Placental pericyte (primary cell): ENCODE measurements around the gene SVBP. TPM values are rescaled to one million over a fixed set of nuclear protein-coding genes. Genes with fewer than 3 reads are reported as not detected.

Experiments
- total RNA-seq: library from RNA; depleted of rRNA; stranded (reverse); fragments of >200 nt; gene quantifications from 2 replicates; pipeline ENCODE4 v1.2.3, GENCODE V29; 2012

SVBP gene
- total RNA-seq, result 10.6 and 11.6 TPM in 2 replicates

GRCh38 chr1:42816585-42817439 is at the start of gene SVBP, which contains the start of gene ERMAP:
Gene SVBP (minus strand): TSS chr1:42817397. CDS start chr1:42816544, 853 bp downstream.
Gene ERMAP (plus strand): TSS chr1:42817122. CDS start chr1:42830449, 13,327 bp downstream.

GRCh38 chr1:42846257-42847110 is 29.3 kb upstream of the SVBP start, which contains the start of gene ZNF691:
Gene ZNF691 (plus strand): TSS chr1:42846613. CDS start chr1:42849659, 3,046 bp downstream.

GRCh38 chr1:42784946-42785693 is 32.1 kb downstream of the SVBP start, which contains the start of gene TMEM269:
Gene TMEM269 (plus strand): TSS chr1:42784991. CDS start chr1:42789894, 4,903 bp downstream.

GRCh38 chr1:42766741-42767509 is 50.3 kb downstream of the SVBP start, which contains the start of the genes C1orf50 and P3H1:
Gene C1orf50 (plus strand): TSS chr1:42767249. CDS start chr1:42767312, 63 bp downstream.
Gene P3H1 (minus strand): TSS chr1:42767028. CDS start chr1:42766971, 57 bp downstream.

Other genes with a start within 250 kb of the SVBP start
- 10.5 and 26.5 TPM in 2 replicates for gene PPIH, start 159.0 kb downstream of the SVBP start, total RNA-seq
- 547 and 612 TPM in 2 replicates for gene YBX1, start 135.0 kb downstream of the SVBP start, total RNA-seq
- not detected in 2 replicates for gene CLDN19, start 77.2 kb downstream of the SVBP start, total RNA-seq
- gene P3H1, start 50.4 kb downstream of the SVBP start, total RNA-seq, result 173 and 243 TPM in 2 replicates
- gene C1orf50, start 50.1 kb downstream of the SVBP start, total RNA-seq, result 3.3 TPM in 2 replicates
- under 0.01 TPM in 1 of 2 replicates, not detected in the other for gene TMEM269, start 32.4 kb downstream of the SVBP start, total RNA-seq
- 11.3 and 22.1 TPM in 2 replicates for gene ERMAP, start 275 bp downstream of the SVBP start, total RNA-seq
- gene ZNF691, start 29.2 kb upstream of the SVBP start, total RNA-seq, result 5.9 and 6.3 TPM in 2 replicates
- 118 and 246 TPM in 2 replicates for gene SLC2A1, start 141.5 kb upstream of the SVBP start, total RNA-seq